ENCODE measurements around the gene RRP9.

GRCh38 chr3:51896607-51897305, 44.9 kb downstream of the RRP9 start:
- TF ChIP-seq POLR2A (IDR thresholded peaks at IDR 0.05): no peak
- TF ChIP-seq CTCF (IDR thresholded peaks at IDR 0.05): no peak
- TF ChIP-seq POLR2AphosphoS5 (IDR thresholded peaks at IDR 0.05): no peak

Measured in prostate gland (tissue), 2 donors.